Mucosa of stomach (tissue), 1 donor: ENCODE results near the gene ZER1.

ENCODE experiments used
- H3K27me3 ChIP-seq: one replicate; pipeline ENCODE4 v1.7.0; 2013; ENCODE audit warnings: mild to moderate bottlenecking, low read length; ENCODE audit not compliant: control insufficient read depth, insufficient read depth
- H3K36me3 ChIP-seq: one replicate; pipeline ENCODE4 v1.7.0; 2013; ENCODE audit warnings: low read length; ENCODE audit not compliant: control insufficient read depth, insufficient read depth
- H3K4me1 ChIP-seq: one replicate; pipeline ENCODE4 v1.7.0; 2013; ENCODE audit warnings: mild to moderate bottlenecking, low read length; ENCODE audit not compliant: control insufficient read depth, insufficient read depth
- H3K4me3 ChIP-seq: one replicate; pipeline ENCODE4 v1.7.0; 2013; ENCODE audit warnings: low read length
- H3K9ac ChIP-seq: one replicate; pipeline ENCODE4 v1.7.0; 2013; ENCODE audit warnings: mild to moderate bottlenecking, low read length, moderate library complexity
- H3K9me3 ChIP-seq: one replicate; pipeline ENCODE4 v1.7.0; 2013; ENCODE audit warnings: mild to moderate bottlenecking, low read length, moderate library complexity; ENCODE audit not compliant: control insufficient read depth
- donor health status: Pancreatic carcinoma.

ZER1 gene

GRCh38 chr9:128718475-128718874, 53.3 kb downstream of the ZER1 start:
- H3K9me3 ChIP-seq: no peaks in the 10 kb centered on the region
- H3K36me3 ChIP-seq: no peaks in the 10 kb centered on the region
- H3K4me1 ChIP-seq: peaks cover 33% of the 10 kb centered on the region

GRCh38 chr9:128718047-128718446, 53.7 kb downstream of the ZER1 start:
- no peaks in the 10 kb centered on the region for H3K27me3 ChIP-seq
- peaks cover 29% of the 10 kb centered on the region for H3K4me1 ChIP-seq
- no peak overlapping the region for H3K4me3 ChIP-seq
- no peaks in the 10 kb centered on the region for H3K9me3 ChIP-seq
- no peaks in the 10 kb centered on the region for H3K36me3 ChIP-seq
- H3K9ac ChIP-seq: no peak overlapping the region

More at GRCh38 chr9:128718475-128718874, 53.3 kb downstream of the ZER1 start:
- no peak overlapping the region for H3K9ac ChIP-seq
- no peak overlapping the region for H3K4me3 ChIP-seq
- H3K27me3 ChIP-seq: no peaks in the 10 kb centered on the region

- Histone ChIP-seq H3K9ac (no peak overlapping the region), H3K36me3 (no peaks in the 10 kb centered on the region), H3K9me3 (no peaks in the 10 kb centered on the region), H3K27me3 (no peaks in the 10 kb centered on the region), H3K4me3 (no peak overlapping the region), H3K4me1 (peaks cover 24% of the 10 kb centered on the region)
These were observed 55.0 kb downstream of the ZER1 start for GRCh38 chr9:128716581-128717254.

- Histone ChIP-seq H3K4me3 (no peak overlapping the region), H3K9ac (no peak overlapping the region), H3K27me3 (no peaks in the 10 kb centered on the region), H3K4me1 (peaks cover 24% of the 10 kb centered on the region), H3K36me3 (no peaks in the 10 kb centered on the region), H3K9me3 (no peaks in the 10 kb centered on the region)
These were observed 56.3 kb downstream of the ZER1 start for GRCh38 chr9:128715436-128715750.

GRCh38 chr9:128714586-128715435, 56.9 kb downstream of the ZER1 start:
- no peak overlapping the region for H3K9ac ChIP-seq
- H3K4me1 ChIP-seq: peaks cover 21% of the 10 kb centered on the region
- H3K4me3 ChIP-seq: no peak overlapping the region
- no peaks in the 10 kb centered on the region for H3K9me3 ChIP-seq
- H3K36me3 ChIP-seq: no peaks in the 10 kb centered on the region
- no peaks in the 10 kb centered on the region for H3K27me3 ChIP-seq

GRCh38 chr9:128713941-128714573, 57.7 kb downstream of the ZER1 start:
- no peak overlapping the region for H3K9ac ChIP-seq
- H3K4me1 ChIP-seq: peaks cover 14% of the 10 kb centered on the region
- no peaks in the 10 kb centered on the region for H3K9me3 ChIP-seq
- no peak overlapping the region for H3K4me3 ChIP-seq
- H3K27me3 ChIP-seq: no peaks in the 10 kb centered on the region
- H3K36me3 ChIP-seq: no peaks in the 10 kb centered on the region

- H3K4me3 ChIP-seq: no peak overlapping the region
- peaks cover 8% of the 10 kb centered on the region for H3K4me1 ChIP-seq
- H3K9ac ChIP-seq: no peak overlapping the region
- H3K9me3 ChIP-seq: no peaks in the 10 kb centered on the region
- no peaks in the 10 kb centered on the region for H3K36me3 ChIP-seq
- H3K27me3 ChIP-seq: no peaks in the 10 kb centered on the region
These were observed 58.3 kb downstream of the ZER1 start for GRCh38 chr9:128713411-128713780.

- Histone ChIP-seq H3K4me1 (peaks cover 7% of the 10 kb centered on the region), H3K9me3 (no peaks in the 10 kb centered on the region), H3K27me3 (no peaks in the 10 kb centered on the region), H3K4me3 (no peak overlapping the region), H3K9ac (no peak overlapping the region), H3K36me3 (no peaks in the 10 kb centered on the region)
These were observed 59.0 kb downstream of the ZER1 start for GRCh38 chr9:128712451-128713410.

- H3K27me3 ChIP-seq: no peaks in the 10 kb centered on the region
These were observed 64.3 kb downstream of the ZER1 start for GRCh38 chr9:128707446-128707845.

GRCh38 chr9:128706671-128707381, 64.9 kb downstream of the ZER1 start:
- Histone ChIP-seq H3K36me3 (no peaks in the 10 kb centered on the region), H3K9me3 (no peaks in the 10 kb centered on the region), H3K4me3 (no peak overlapping the region), H3K4me1 (peaks cover 14% of the 10 kb centered on the region), H3K9ac (no peak overlapping the region), H3K27me3 (no peaks in the 10 kb centered on the region)

More at GRCh38 chr9:128707446-128707845, 64.3 kb downstream of the ZER1 start:
- H3K9me3 ChIP-seq: no peaks in the 10 kb centered on the region
- peaks cover 11% of the 10 kb centered on the region for H3K4me1 ChIP-seq
- H3K36me3 ChIP-seq: no peaks in the 10 kb centered on the region
- no peak overlapping the region for H3K4me3 ChIP-seq
- no peak overlapping the region for H3K9ac ChIP-seq

- H3K9ac ChIP-seq: no peak overlapping the region
- no peaks in the 10 kb centered on the region for H3K9me3 ChIP-seq
- no peak overlapping the region for H3K4me3 ChIP-seq
- no peaks in the 10 kb centered on the region for H3K36me3 ChIP-seq
- H3K4me1 ChIP-seq: peaks cover 14% of the 10 kb centered on the region
- H3K27me3 ChIP-seq: no peaks in the 10 kb centered on the region
These were observed 65.7 kb downstream of the ZER1 start for GRCh38 chr9:128706045-128706444.
